HUES48 (cell line): Measurements from ENCODE around the gene TLDC2.
"Not testable (repeated sequence)": the region's sequence is repeated elsewhere in the genome, so short reads cannot be mapped to it uniquely, and the experiment has no call there.

Experiments
- H3K27ac ChIP-seq: one replicate; pipeline ENCODE4 v1.7.0; 2013; ENCODE audit warnings: low read depth, low read length, inconsistent platforms
- H3K27me3 ChIP-seq: 2 replicates; pipeline ENCODE4 v1.6.1; 2013; ENCODE audit warnings: mild to moderate bottlenecking, low read length; ENCODE audit not compliant: control insufficient read depth, insufficient read depth
- H3K36me3 ChIP-seq: 2 replicates; pipeline ENCODE4 v1.6.1; 2013; ENCODE audit warnings: low read length; ENCODE audit not compliant: control insufficient read depth, insufficient read depth
- H3K4me1 ChIP-seq: 2 replicates; pipeline ENCODE4 v1.6.1; 2013; ENCODE audit warnings: mild to moderate bottlenecking, low read length; ENCODE audit not compliant: control insufficient read depth, insufficient read depth
- H3K4me3 ChIP-seq: 2 replicates; pipeline ENCODE4 v1.5.1; 2013; ENCODE audit warnings: mild to moderate bottlenecking, low read depth, low read length
- H3K9ac ChIP-seq: 2 replicates; pipeline ENCODE4 v1.6.1; 2013; ENCODE audit warnings: mild to moderate bottlenecking, low read depth, low read length, moderate library complexity
- H3K9me3 ChIP-seq: 2 replicates; pipeline ENCODE4 v1.6.1; 2013; ENCODE audit warnings: low read length; ENCODE audit not compliant: control insufficient read depth, insufficient read depth

Gene TLDC2

DNA sequence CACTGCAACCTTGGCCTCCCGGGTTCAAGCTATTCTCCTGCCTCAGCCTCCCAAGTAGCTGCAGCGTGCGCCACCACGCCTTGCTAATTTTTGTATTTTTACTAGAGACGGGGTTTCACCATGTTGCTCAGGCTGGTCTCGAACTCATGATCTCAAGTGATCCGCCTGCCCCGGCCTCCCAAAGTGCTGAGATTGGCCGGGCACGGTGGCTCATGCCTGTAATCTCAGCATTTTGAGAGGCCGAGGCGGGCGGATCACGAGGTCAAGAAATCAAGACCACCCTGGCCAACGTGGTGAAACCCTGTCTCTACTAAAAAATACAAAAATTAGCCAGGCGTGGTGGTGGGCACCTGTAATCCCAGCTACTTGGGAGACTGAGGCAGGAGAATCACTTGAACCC lies 57.6 kb downstream of the TLDC2 start:
- H3K4me1 ChIP-seq, H3K27me3 ChIP-seq, H3K9ac ChIP-seq, H3K4me3 ChIP-seq, H3K9me3 ChIP-seq, H3K27ac ChIP-seq: not testable (repeated sequence)
- peaks cover 78% of the 10 kb centered on the region for H3K36me3 ChIP-seq

DNA sequence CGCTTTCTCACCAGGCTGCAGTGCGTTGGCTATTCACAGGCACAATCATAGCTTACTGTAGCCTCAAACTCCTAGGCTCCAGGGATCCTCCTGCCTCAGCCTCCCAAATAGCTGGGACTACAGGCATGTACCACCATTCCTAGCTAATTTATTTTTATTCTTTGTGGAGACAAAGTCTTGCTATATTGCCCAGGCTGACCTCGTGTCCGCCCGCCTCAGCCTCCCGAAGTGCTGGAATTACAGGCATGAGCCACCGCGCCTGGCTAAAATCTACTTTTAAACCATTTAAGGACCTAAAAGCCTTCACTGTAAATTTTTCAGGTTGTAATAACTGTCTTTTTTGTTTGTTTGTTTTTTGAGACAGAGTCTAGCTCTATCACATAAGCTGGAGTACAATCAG lies 60.4 kb downstream of the TLDC2 start:
- peaks cover 76% of the 10 kb centered on the region for H3K36me3 ChIP-seq
- no peaks in the 10 kb centered on the region for H3K9me3 ChIP-seq
- no peaks in the 10 kb centered on the region for H3K4me1 ChIP-seq
- no peak overlapping the region for H3K9ac ChIP-seq
- no peaks in the 10 kb centered on the region for H3K27me3 ChIP-seq
- no peak overlapping the region for H3K27ac ChIP-seq
- H3K4me3 ChIP-seq: no peak overlapping the region

DNA sequence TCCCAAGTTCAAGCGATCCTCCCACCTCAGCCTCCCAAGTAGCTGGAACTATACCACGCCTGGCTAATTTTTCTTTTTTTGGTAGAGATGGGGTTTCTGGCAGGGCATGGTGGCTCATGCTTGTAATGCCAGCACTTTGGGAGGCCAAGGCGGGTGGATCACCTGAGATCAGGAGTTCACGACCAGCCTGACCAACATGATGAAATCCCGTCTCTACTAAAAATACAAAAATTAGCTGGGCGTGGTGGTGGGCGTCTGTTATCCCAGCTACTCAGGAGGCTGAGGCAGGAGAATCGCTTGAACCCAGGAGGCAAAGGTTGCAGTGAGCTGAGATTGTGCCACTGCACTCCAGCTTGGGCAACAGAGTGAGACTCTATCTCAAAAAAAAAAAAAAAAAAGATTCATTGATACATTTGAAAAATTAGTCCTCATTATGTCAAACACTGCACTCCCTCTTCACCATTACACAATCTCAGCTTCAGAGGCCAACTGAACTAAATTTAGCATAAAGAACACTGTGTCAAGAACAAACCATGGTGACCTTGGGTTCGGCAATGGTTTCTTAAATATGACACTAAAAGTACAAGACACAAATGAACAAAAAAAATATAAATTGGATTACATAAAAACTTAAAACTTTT lies 60.9 kb downstream of the TLDC2 start:
- H3K36me3 ChIP-seq: peaks cover 71% of the 10 kb centered on the region
- not testable (repeated sequence) for H3K4me3 ChIP-seq, H3K9ac ChIP-seq, H3K4me1 ChIP-seq, H3K27ac ChIP-seq, H3K27me3 ChIP-seq, H3K9me3 ChIP-seq

DNA sequence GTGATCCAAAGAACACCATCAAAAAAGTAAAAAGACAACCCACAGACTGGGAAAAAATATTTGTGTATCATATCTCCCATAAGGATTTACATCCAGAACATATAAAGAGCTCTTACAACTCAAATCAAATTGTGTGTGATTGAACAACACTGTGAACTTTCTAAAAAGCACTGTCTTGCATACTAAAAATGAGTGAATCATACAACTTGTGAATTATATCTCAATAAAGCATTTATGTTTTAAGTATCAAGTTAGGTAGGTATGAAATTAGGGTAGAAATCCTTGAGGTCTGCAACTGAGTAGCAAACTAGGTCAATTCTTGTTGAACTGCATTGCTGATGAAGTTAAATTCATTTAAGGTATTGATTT lies 61.4 kb downstream of the TLDC2 start:
- H3K36me3 ChIP-seq: peaks cover 70% of the 10 kb centered on the region
- H3K27me3 ChIP-seq: no peaks in the 10 kb centered on the region
- H3K9ac ChIP-seq: no peak overlapping the region
- H3K27ac ChIP-seq: no peak overlapping the region
- H3K4me3 ChIP-seq: no peak overlapping the region
- H3K4me1 ChIP-seq: no peaks in the 10 kb centered on the region
- no peaks in the 10 kb centered on the region for H3K9me3 ChIP-seq

DNA sequence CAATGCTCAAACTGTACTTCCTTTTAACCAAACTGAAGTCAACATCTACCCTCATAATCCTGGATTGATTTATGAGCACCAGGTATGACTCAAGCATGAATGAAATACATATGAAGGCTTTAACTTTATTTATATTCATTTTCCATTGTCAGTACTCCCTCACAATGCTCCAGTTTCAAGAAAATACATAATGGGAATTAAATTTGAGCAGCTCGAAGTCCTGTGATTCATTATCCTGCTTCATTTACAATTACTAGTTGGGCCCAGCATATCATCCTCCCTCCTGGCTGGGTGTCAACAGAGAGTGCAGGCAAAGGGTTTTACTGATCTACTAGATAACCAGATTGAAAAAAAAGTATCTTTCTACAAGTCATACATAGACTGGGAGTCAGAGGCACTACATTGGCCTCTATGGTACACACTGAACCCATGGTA lies 65.5 kb downstream of the TLDC2 start:
- Histone ChIP-seq H3K4me3 (no peak overlapping the region), H3K27ac (no peak overlapping the region), H3K27me3 (no peaks in the 10 kb centered on the region), H3K9ac (no peak overlapping the region), H3K36me3 (peaks cover 68% of the 10 kb centered on the region), H3K4me1 (peaks cover under 1% of the 10 kb centered on the region), H3K9me3 (no peaks in the 10 kb centered on the region)
